ENCODE results near the gene POLR1B.

DNA sequence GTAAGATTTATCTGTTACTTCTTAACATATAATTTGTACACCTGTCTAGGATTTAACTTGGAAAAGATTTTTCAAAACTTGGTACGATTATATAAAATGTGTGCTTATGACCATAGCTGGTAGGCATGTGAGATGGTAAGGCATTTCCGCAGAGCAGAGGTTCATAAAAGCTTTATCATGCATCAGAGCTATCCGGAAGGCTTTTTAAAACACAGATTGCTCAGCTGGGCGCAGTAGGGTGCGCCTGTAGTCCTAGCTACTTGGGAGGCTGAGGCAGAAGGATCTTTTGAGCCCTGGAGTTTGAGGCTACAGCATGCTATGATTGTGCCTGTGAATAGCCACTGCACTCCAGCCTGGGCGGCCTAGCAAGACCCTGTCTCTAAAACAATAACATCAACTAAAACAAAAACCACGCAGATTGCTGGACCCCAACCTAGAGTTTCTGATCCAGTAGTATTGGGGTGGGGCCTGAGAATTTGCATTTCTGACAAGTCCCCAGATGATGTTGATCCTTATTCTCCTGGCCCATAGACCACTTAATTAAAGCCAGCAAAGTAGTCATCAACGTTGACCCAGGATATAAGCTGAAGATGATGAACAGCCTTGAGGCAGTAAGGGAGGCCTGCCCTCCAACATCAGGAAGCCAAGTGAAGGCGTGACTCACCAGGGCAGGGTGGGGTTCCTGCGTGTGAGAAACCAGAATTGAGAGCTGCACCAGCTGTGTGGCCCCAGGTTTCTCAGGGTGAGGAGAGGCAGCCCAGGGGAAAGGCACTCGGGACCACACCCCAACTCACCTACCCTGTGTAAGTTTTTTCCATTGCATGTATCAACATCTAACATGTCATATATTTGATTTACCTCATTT, 81.9 kb downstream of the POLR1B start:
- TF ChIP-seq, protein P1, sequence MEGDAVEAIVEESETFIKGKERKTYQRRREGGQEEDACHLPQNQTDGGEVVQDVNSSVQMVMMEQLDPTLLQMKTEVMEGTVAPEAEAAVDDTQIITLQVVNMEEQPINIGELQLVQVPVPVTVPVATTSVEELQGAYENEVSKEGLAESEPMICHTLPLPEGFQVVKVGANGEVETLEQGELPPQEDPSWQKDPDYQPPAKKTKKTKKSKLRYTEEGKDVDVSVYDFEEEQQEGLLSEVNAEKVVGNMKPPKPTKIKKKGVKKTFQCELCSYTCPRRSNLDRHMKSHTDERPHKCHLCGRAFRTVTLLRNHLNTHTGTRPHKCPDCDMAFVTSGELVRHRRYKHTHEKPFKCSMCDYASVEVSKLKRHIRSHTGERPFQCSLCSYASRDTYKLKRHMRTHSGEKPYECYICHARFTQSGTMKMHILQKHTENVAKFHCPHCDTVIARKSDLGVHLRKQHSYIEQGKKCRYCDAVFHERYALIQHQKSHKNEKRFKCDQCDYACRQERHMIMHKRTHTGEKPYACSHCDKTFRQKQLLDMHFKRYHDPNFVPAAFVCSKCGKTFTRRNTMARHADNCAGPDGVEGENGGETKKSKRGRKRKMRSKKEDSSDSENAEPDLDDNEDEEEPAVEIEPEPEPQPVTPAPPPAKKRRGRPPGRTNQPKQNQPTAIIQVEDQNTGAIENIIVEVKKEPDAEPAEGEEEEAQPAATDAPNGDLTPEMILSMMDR (IDR thresholded peaks at IDR 0.05): no peak
- TF ChIP-seq POLR2AphosphoS5 (IDR thresholded peaks at IDR 0.05): no peak

Data from transverse colon (tissue), 4 donors.